Measurements from ENCODE around the gene NXPH3.

The NXPH3 gene

DNA sequence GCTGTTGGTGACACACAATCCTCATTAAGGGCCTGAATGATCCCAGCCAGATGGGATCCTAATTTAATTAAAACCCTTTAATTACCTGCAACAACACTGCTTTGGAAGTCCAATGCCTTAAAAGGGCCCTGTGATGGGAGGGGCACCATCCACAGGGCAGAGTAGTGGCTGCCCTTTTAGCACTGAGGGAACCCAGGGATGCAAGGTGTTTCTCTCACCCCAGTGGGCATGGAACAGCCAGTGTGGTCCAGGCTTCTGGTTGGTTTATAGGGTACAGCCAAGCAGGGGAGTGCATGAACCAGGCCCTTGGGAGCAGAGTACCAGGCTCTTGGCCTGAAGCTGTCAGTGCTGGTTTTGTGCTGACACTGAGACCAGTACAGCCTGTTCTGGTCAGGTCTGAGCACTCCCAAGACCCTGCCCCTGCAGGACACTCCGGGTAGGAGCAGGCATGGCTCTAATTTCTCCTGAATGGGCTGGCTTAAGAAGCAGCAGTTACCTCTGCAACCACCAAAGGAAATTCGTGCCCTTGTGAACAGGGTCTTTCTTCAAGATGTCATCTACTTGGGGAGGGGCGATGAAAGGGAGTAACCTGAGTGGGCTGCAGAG, 9.9 kb downstream of the NXPH3 start:
- Histone ChIP-seq H3K9me3 (ENCODE audit: control insufficient read depth, insufficient read depth, low read depth, low read length) (no peaks in the 10 kb centered on the region), H3K27ac (ENCODE audit: low read depth, low read length) (no peak overlapping the region), H3K4me3 (ENCODE audit: low read depth, low read length) (no peak overlapping the region), H3K36me3 (ENCODE audit: control insufficient read depth, insufficient read depth, low read length) (no peaks in the 10 kb centered on the region), H3K4me1 (ENCODE audit: control insufficient read depth, insufficient read depth, low read length) (peaks cover 6% of the 10 kb centered on the region; the same call in 1 of the 2 replicates), H3K9ac (ENCODE audit: low read length) (no peak overlapping the region), H3K27me3 (ENCODE audit: control insufficient read depth, insufficient read depth, low read length) (no peaks in the 10 kb centered on the region)

DNA sequence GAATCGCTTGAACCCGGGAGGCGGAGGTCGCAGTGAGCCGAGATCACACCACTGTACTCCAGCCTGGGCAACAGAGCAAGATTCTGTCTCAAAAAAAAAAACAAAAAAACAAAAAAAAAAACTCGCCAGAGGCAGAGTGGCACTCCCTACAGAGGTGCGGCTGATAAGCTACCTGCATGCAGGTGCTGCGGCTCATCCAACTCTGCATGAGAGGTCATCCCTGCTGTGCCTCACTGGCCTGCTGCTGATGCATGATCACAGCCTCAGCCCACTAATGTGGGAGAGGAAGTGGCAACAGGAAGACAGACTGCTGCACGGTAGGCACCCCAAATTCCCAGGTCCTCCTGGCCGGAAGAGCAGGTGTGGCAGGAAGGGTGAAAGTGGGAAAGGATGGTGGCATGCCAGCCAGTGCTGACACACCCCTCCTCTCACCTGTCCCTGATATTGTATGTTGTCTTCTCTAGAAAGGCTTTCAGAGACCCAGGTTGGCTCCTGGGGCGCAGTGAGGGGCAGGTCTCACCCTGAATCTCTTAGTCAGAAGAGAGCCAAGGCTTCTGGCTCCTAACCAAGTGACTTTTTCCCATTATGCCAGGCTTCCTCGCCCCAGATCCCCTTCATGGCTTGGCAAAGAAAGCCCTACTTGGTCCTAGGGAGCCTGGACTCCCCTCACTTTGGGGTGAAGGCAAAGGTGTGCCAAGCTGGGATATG, 11.8 kb downstream of the NXPH3 start:
- Histone ChIP-seq H3K27me3 (ENCODE audit: control insufficient read depth, insufficient read depth, low read length) (no peaks in the 10 kb centered on the region), H3K4me1 (ENCODE audit: control insufficient read depth, insufficient read depth, low read length) (no peaks in the 10 kb centered on the region), H3K4me3 (ENCODE audit: low read depth, low read length) (no peak overlapping the region), H3K27ac (ENCODE audit: low read depth, low read length) (no peak overlapping the region), H3K36me3 (ENCODE audit: control insufficient read depth, insufficient read depth, low read length) (no peaks in the 10 kb centered on the region), H3K9me3 (ENCODE audit: control insufficient read depth, insufficient read depth, low read depth, low read length) (no peaks in the 10 kb centered on the region), H3K9ac (ENCODE audit: low read length) (no peak overlapping the region)

DNA sequence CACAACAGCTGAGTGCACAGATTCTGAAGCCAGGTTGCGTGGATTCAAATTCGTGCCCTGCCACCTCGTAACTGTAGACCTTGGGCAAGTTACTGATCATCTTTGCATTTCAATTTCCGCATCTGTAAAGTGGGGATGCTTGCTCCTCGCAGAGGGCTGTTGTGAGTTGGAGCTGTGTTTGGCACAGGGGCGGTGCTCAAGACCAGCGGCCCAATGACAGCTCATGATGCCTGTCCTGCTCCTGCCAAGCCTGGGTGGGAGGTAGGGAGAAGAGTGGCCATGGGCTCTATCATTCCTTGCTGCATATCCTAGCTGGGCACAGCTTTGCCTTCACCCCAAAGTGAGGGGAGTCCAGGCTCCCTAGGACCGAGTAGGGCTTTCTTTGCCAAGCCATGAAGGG, 12.6 kb downstream of the NXPH3 start:
- Histone ChIP-seq H3K27me3 (ENCODE audit: control insufficient read depth, insufficient read depth, low read length) (no peaks in the 10 kb centered on the region), H3K4me3 (ENCODE audit: low read depth, low read length) (no peak overlapping the region), H3K9me3 (ENCODE audit: control insufficient read depth, insufficient read depth, low read depth, low read length) (no peaks in the 10 kb centered on the region), H3K4me1 (ENCODE audit: control insufficient read depth, insufficient read depth, low read length) (no peaks in the 10 kb centered on the region), H3K9ac (ENCODE audit: low read length) (no peak overlapping the region), H3K36me3 (ENCODE audit: control insufficient read depth, insufficient read depth, low read length) (no peaks in the 10 kb centered on the region), H3K27ac (ENCODE audit: low read depth, low read length) (no peak overlapping the region)

DNA sequence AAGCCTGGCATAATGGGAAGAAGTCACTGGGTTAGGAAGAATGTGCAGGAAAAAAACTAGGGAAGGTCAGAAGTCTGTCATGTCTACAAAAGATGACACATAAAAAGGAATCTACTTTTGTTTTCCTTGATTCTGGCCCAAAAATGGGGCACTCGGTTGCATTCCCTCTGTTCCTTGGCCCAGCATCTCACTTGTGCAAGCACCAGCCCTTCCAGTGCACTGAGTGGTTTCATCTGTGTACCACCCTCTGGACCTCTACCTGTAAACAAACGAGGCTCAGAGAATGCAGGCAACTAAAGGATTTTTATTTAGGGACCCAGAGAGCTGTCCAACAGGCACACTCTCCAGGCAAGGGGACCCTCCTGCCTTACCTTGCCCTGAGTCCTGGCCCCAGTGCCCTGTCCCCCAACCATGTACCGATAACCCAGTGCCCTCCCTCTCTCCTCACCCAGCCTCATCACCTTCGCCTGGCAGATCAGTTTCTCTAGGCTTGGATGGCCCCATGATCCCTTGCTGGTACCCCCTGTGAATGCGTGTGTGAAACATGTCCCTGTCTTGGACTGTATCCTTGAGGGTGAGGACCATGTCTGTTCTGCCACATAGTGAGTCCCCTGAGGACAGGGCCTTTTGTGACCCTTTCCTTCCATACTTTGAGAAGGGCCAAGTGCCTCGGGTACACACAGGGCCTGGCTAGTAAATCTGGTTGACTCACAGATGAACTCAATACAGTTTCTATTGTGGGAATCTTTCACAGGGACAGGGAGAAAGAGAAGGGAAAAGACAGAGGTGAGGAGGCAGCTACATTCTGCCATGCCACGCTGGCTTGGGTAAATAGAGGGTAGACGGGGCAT, 13.3 kb downstream of the NXPH3 start:
- Histone ChIP-seq H3K4me3 (ENCODE audit: low read depth, low read length) (no peak overlapping the region), H3K9ac (ENCODE audit: low read length) (no peak overlapping the region), H3K27ac (ENCODE audit: low read depth, low read length) (no peak overlapping the region), H3K9me3 (ENCODE audit: control insufficient read depth, insufficient read depth, low read depth, low read length) (no peaks in the 10 kb centered on the region), H3K36me3 (ENCODE audit: control insufficient read depth, insufficient read depth, low read length) (no peaks in the 10 kb centered on the region), H3K4me1 (ENCODE audit: control insufficient read depth, insufficient read depth, low read length) (no peaks in the 10 kb centered on the region), H3K27me3 (ENCODE audit: control insufficient read depth, insufficient read depth, low read length) (no peaks in the 10 kb centered on the region)

DNA sequence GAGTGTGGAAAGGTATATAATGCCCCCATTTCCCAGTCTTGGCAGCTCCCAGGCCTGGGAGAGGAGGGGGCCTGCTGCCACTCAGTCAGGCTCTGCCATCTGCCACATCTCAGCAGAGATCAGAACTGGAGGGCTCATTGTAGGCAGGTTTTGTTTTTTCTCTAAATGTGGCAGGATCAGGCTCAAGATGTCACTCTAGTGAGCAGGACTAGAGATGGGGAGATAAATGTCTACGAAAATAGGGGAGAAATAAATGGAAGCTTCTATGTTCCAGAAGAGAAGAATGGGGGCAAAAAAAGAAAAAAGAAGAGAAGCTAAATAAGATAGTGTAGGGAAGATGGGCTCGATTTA, 13.9 kb downstream of the NXPH3 start:
- no peaks in the 10 kb centered on the region for H3K9me3 ChIP-seq (ENCODE audit: control insufficient read depth, insufficient read depth, low read depth, low read length)
- H3K27me3 ChIP-seq (ENCODE audit: control insufficient read depth, insufficient read depth, low read length), result no peaks in the 10 kb centered on the region
- no peak overlapping the region for H3K27ac ChIP-seq (ENCODE audit: low read depth, low read length)
- no peak overlapping the region for H3K4me3 ChIP-seq (ENCODE audit: low read depth, low read length)
- no peaks in the 10 kb centered on the region for H3K36me3 ChIP-seq (ENCODE audit: control insufficient read depth, insufficient read depth, low read length)
- H3K9ac ChIP-seq (ENCODE audit: low read length), result no peak overlapping the region
- no peaks in the 10 kb centered on the region for H3K4me1 ChIP-seq (ENCODE audit: control insufficient read depth, insufficient read depth, low read length)

DNA sequence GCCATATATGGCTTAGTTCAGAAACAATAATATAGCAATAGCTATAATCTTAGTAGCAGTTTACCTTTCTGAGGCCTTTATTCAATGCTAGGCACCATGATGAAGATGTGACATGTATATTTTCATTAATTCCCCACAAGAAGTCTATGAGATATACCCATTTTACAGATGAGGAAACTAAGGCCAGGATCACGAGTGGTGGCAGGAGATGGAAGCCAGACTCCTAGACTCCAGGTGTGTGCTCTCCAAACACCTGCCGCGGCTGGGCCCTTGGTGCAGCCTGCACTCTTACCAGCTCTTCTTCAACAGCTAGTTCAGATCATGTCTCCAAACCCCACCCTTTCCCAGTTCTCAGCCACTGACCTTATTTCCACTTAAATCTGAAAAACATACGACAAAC, 15.2 kb downstream of the NXPH3 start:
- no peaks in the 10 kb centered on the region for H3K27me3 ChIP-seq (ENCODE audit: control insufficient read depth, insufficient read depth, low read length)
- H3K9ac ChIP-seq (ENCODE audit: low read length), result no peak overlapping the region
- H3K4me3 ChIP-seq (ENCODE audit: low read depth, low read length), result no peak overlapping the region
- H3K9me3 ChIP-seq (ENCODE audit: control insufficient read depth, insufficient read depth, low read depth, low read length), result no peaks in the 10 kb centered on the region
- peaks cover under 1% of the 10 kb centered on the region; the same call in 1 of the 2 replicates for H3K36me3 ChIP-seq (ENCODE audit: control insufficient read depth, insufficient read depth, low read length)
- no peaks in the 10 kb centered on the region for H3K4me1 ChIP-seq (ENCODE audit: control insufficient read depth, insufficient read depth, low read length)
- H3K27ac ChIP-seq (ENCODE audit: low read depth, low read length), result no peak overlapping the region

DNA sequence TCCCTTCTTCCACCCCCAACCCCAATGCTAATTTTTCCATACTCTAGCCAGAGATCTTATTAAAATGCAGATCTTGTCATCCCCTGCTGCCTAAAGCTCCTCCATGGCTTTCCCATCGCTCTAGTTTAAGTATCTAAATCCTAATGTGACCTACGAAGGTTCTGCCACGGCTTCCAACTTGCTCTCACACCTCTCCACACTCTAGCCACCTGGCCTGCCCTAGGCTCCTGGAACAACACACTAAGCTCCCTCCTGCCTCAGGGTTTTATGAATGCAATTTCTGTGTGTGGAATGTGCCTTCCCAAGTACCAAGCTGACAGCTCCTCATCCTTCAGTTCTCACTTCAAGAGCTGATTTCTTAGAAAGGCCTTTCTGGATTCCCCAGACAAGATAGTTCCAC, 16.6 kb downstream of the NXPH3 start:
- H3K9ac ChIP-seq (ENCODE audit: low read length), result no peak overlapping the region
- H3K4me3 ChIP-seq (ENCODE audit: low read depth, low read length), result no peak overlapping the region
- peaks cover 2% of the 10 kb centered on the region; the same call in 1 of the 2 replicates for H3K36me3 ChIP-seq (ENCODE audit: control insufficient read depth, insufficient read depth, low read length)
- no peak overlapping the region for H3K27ac ChIP-seq (ENCODE audit: low read depth, low read length)
- H3K4me1 ChIP-seq (ENCODE audit: control insufficient read depth, insufficient read depth, low read length), result no peaks in the 10 kb centered on the region
- no peaks in the 10 kb centered on the region for H3K9me3 ChIP-seq (ENCODE audit: control insufficient read depth, insufficient read depth, low read depth, low read length)
- no peaks in the 10 kb centered on the region for H3K27me3 ChIP-seq (ENCODE audit: control insufficient read depth, insufficient read depth, low read length)

DNA sequence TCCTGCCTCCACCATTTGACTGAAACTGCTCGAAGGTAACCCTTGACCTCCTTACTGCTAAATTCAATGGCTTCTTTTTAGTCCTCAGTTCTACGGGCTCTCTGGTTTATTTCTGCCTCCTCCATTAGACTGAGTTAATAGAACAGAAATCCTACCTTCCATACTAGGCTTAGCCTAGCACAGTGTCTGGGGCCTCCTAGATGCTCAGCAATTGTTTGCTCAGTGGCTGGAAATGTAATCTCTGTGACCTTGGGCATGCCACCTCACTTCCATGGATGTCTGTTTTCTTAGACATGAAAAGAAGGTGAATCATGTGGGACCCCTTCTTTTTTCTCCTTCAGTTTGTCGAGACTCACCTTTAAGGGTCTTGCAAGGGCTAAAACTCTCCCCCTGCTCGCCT, 19.7 kb downstream of the NXPH3 start:
- H3K27me3 ChIP-seq (ENCODE audit: control insufficient read depth, insufficient read depth, low read length), result no peaks in the 10 kb centered on the region
- peaks cover 25% of the 10 kb centered on the region for H3K36me3 ChIP-seq (ENCODE audit: control insufficient read depth, insufficient read depth, low read length)
- no peaks in the 10 kb centered on the region for H3K4me1 ChIP-seq (ENCODE audit: control insufficient read depth, insufficient read depth, low read length)
- no peak overlapping the region for H3K27ac ChIP-seq (ENCODE audit: low read depth, low read length)
- H3K9me3 ChIP-seq (ENCODE audit: control insufficient read depth, insufficient read depth, low read depth, low read length), result no peaks in the 10 kb centered on the region
- no peak overlapping the region for H3K9ac ChIP-seq (ENCODE audit: low read length)
- H3K4me3 ChIP-seq (ENCODE audit: low read depth, low read length), result no peak overlapping the region

DNA sequence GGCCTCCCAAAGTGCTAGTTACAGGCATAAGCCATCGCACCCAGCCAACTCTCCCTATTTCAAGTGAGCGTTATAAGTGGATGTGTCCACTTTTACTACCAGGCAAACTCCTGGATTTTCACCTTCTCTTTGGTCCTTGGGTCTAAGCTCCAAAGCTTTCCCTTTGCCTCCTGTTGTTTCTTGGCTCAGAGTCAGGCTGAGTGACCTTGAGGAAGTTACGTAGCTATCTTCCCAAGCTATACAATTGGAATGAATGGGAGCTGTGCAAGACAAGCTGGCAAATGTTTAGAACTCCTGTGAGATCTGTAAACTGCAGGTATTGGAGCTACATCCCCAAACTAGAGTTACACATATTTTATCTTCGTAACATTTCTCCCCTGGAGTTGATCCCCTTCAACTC, 20.3 kb downstream of the NXPH3 start:
- Histone ChIP-seq H3K27ac (ENCODE audit: low read depth, low read length) (no peak overlapping the region), H3K4me3 (ENCODE audit: low read depth, low read length) (no peak overlapping the region), H3K4me1 (ENCODE audit: control insufficient read depth, insufficient read depth, low read length) (0 out of 2 replicates have a peak, but pooled peaks cover 2% of the 10 kb centered on the region), H3K9ac (ENCODE audit: low read length) (no peak overlapping the region), H3K9me3 (ENCODE audit: control insufficient read depth, insufficient read depth, low read depth, low read length) (no peaks in the 10 kb centered on the region), H3K36me3 (ENCODE audit: control insufficient read depth, insufficient read depth, low read length) (peaks cover 31% of the 10 kb centered on the region), H3K27me3 (ENCODE audit: control insufficient read depth, insufficient read depth, low read length) (no peaks in the 10 kb centered on the region)

DNA sequence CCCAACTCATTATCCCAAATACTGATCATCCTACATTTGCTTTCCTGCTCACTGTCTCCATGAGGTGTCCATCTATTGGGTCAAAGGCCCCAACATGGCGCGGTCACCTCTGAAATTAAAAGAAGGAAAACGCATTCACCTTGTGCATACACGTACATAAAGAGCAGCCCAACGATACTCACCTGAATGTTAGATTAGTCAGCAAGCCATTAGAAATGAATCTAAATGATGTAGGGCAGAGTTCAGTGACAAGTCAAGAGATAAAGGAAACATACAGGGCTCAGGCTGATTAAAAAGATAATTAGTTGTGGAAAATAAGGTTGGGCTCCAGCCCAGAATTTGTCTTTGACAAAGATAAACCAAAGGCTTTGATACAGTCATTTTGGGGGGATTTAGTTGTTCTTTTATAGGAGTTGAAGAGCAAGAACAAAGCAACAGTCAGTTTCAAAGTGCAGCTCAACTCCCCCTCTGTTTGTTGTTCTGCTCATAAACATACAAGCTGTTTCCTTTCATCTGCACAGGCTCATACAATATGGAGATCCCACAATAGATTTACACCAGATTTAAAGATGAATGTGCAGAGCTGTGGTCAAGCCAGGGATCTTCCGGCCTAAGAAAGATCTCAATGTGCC, 21.1 kb downstream of the NXPH3 start:
- Histone ChIP-seq H3K4me1 (ENCODE audit: control insufficient read depth, insufficient read depth, low read length) (0 out of 2 replicates have a peak, but pooled peaks cover 2% of the 10 kb centered on the region), H3K4me3 (ENCODE audit: low read depth, low read length) (no peak overlapping the region), H3K27ac (ENCODE audit: low read depth, low read length) (no peak overlapping the region), H3K9ac (ENCODE audit: low read length) (no peak overlapping the region), H3K36me3 (ENCODE audit: control insufficient read depth, insufficient read depth, low read length) (peaks cover 36% of the 10 kb centered on the region), H3K27me3 (ENCODE audit: control insufficient read depth, insufficient read depth, low read length) (no peaks in the 10 kb centered on the region), H3K9me3 (ENCODE audit: control insufficient read depth, insufficient read depth, low read depth, low read length) (no peaks in the 10 kb centered on the region)

DNA sequence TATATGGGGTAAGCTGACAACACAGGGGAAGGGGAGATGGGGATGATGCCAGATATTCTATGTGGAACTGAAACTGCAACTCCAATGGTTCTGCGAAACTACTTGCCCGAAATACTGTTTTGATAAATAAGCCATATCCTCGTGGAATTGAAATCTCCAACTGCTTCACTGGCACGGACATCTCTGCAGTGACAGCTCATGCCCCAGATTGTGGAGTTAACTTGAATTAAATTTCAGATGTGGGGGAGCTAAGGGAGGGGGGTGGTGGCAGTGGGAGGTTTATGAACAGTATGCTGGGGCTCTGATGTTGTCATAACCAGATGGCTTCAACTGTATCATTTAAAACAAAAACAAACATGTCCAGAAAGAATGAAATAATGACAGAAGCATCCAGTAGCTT, 21.8 kb downstream of the NXPH3 start:
- Histone ChIP-seq H3K36me3 (ENCODE audit: control insufficient read depth, insufficient read depth, low read length) (peaks cover 38% of the 10 kb centered on the region), H3K4me3 (ENCODE audit: low read depth, low read length) (no peak overlapping the region)

More for the DNA sequence above, 21.8 kb downstream of the NXPH3 start:
- H3K27ac ChIP-seq (ENCODE audit: low read depth, low read length), result no peak overlapping the region
- 0 out of 2 replicates have a peak, but pooled peaks cover 2% of the 10 kb centered on the region for H3K4me1 ChIP-seq (ENCODE audit: control insufficient read depth, insufficient read depth, low read length)
- H3K9me3 ChIP-seq (ENCODE audit: control insufficient read depth, insufficient read depth, low read depth, low read length), result no peaks in the 10 kb centered on the region
- no peak overlapping the region for H3K9ac ChIP-seq (ENCODE audit: low read length)
- no peaks in the 10 kb centered on the region for H3K27me3 ChIP-seq (ENCODE audit: control insufficient read depth, insufficient read depth, low read length)

Measured in HUES6 (cell line).